ENCODE data around the gene KISS1R. TPM values are rescaled to one million over a fixed set of nuclear protein-coding genes. Genes with fewer than 3 reads are reported as not detected.

KISS1R gene
- total RNA-seq, 1 donor from 2014 or later = 6.1 TPM

DNA sequence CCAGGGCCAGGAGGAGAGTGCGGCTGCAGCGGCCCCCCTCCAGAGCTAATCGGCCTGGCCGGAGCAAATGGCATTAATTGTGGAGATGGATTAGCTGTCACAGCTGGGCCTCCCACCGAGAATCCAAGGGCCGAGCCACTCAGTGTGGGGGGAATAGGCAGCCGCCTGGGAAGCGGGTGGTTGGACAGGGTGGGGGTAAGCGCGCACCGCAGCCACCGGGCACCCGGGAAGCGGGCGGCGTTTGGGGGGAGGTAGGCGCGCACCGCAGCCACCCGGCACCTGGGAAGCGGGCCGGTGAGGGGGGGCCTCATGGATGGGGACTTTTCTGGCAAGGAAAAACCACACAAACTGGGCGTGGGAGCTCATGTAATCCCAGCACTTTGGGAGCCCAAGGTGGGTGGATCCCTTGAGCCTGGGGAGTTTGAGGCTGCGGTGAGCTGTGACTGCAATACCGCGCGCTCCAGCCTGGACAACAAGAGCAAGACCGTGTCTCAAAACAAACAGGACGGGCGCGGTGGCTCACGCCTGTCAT lies 13.8 kb upstream of the KISS1R start:
- DNase-seq (ENCODE audit: low spot score, unreplicated experiment) = peak; percentile 57
- TF ChIP-seq, protein P1, sequence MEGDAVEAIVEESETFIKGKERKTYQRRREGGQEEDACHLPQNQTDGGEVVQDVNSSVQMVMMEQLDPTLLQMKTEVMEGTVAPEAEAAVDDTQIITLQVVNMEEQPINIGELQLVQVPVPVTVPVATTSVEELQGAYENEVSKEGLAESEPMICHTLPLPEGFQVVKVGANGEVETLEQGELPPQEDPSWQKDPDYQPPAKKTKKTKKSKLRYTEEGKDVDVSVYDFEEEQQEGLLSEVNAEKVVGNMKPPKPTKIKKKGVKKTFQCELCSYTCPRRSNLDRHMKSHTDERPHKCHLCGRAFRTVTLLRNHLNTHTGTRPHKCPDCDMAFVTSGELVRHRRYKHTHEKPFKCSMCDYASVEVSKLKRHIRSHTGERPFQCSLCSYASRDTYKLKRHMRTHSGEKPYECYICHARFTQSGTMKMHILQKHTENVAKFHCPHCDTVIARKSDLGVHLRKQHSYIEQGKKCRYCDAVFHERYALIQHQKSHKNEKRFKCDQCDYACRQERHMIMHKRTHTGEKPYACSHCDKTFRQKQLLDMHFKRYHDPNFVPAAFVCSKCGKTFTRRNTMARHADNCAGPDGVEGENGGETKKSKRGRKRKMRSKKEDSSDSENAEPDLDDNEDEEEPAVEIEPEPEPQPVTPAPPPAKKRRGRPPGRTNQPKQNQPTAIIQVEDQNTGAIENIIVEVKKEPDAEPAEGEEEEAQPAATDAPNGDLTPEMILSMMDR (IDR thresholded peaks at IDR 0.05; ENCODE audit: unreplicated experiment) = no peak
- no peaks in the 10 kb centered on the region for H3K36me3 Mint-ChIP-seq (ENCODE audit: insufficient read depth)
- H3K27ac Mint-ChIP-seq = peak overlapping the region; percentile 64
- no peaks in the 10 kb centered on the region for H3K27me3 Mint-ChIP-seq
- no peaks in the 10 kb centered on the region for H3K9me3 Mint-ChIP-seq (ENCODE audit: low read depth)
- no peak overlapping the region for H3K4me3 Mint-ChIP-seq (ENCODE audit: low read depth)
- peaks cover 8% of the 10 kb centered on the region for H3K4me1 Mint-ChIP-seq (ENCODE audit: low read depth)

DNA sequence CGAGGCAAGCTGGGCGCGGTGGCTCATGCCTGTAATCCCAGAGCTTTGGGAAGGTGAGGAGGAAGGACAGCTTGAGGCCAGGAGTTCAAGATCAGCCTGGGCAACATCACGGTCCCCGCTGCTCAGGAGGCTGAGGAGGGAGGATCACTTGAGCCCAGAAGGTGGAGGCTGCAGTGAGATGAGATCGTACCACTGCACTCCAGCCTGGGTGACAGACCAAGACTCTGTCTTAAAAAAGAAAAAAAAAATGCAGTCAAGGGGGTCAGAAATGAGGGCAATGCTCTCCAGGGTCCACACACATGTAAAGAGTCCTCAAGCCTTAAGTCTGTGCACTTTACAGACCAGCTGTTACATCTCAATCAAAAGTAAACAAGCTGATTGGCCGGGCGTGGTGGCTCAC lies 12.6 kb upstream of the KISS1R start:
- peak overlapping the region; percentile 55 for H3K27ac Mint-ChIP-seq
- H3K4me3 Mint-ChIP-seq (ENCODE audit: low read depth) = no peak overlapping the region
- TF ChIP-seq, protein P1 (IDR thresholded peaks at IDR 0.05; ENCODE audit: unreplicated experiment) = no peak
- H3K9me3 Mint-ChIP-seq (ENCODE audit: low read depth) = no peaks in the 10 kb centered on the region
- H3K27me3 Mint-ChIP-seq = no peaks in the 10 kb centered on the region
- H3K4me1 Mint-ChIP-seq (ENCODE audit: low read depth) = peaks cover 14% of the 10 kb centered on the region
- H3K36me3 Mint-ChIP-seq (ENCODE audit: insufficient read depth) = no peaks in the 10 kb centered on the region
- DNase-seq (ENCODE audit: low spot score, unreplicated experiment) = no peak

DNA sequence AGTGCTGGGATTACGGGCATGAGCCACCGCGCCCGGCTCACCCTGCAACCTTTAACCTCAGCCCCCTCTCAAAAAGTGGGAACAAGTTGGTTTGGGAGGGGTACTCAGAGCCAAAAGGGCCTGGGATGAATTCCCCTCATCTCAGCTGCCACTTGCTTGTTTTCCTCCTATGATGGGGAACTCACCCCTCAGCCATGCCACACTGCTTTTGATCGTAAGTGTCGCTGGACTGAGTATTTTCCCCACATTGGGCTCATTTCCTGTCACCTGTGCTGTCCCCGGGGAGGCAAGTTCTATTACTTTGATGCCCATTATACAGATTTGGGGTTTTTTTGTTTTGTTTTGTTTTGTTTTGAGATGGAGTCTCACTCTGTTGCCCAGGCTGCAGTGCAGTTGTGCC lies 10.7 kb upstream of the KISS1R start:
- no peak overlapping the region for H3K4me3 Mint-ChIP-seq (ENCODE audit: low read depth)
- no peaks in the 10 kb centered on the region for H3K9me3 Mint-ChIP-seq (ENCODE audit: low read depth)
- H3K27ac Mint-ChIP-seq = no peak overlapping the region
- H3K36me3 Mint-ChIP-seq (ENCODE audit: insufficient read depth) = no peaks in the 10 kb centered on the region
- H3K27me3 Mint-ChIP-seq = no peaks in the 10 kb centered on the region
- peaks cover 14% of the 10 kb centered on the region for H3K4me1 Mint-ChIP-seq (ENCODE audit: low read depth)
- TF ChIP-seq, protein P1 (IDR thresholded peaks at IDR 0.05; ENCODE audit: unreplicated experiment) = no peak
- no peak for DNase-seq (ENCODE audit: low spot score, unreplicated experiment)

DNA sequence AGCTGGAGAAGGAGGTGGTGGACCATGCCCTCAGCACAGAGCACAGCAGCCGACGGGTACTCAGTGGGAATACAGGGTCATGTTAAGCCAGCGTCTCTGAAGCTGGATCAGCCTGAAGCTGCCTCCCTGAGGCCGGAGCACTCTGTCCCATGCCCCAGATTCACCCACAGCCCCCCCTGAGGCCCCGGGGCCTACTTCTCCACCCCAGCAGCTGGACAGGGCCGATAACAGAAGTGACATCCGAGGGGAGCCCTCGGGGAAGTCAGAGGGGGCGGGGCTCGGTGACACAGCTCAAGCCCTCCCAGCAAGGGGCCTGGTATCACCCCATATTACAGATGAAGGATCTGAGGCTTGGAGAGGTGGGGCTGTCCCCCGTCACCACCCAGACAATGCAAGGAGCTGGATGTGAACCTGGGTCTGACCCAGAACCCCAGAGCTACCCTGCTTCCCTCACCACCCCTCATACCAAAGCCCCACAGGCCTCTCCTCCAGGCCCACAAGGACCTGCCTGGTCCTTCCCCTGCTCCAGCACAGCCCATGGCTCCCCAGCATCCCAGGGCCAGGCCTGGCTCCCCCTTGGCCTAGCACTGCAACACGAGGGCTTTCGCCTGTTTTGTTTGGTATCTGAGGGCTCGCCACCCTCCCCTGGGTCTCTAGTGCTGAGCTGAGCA lies 9.8 kb upstream of the KISS1R start:
- no peak overlapping the region for H3K4me3 Mint-ChIP-seq (ENCODE audit: low read depth)
- no peak for DNase-seq (ENCODE audit: low spot score, unreplicated experiment)
- no peaks in the 10 kb centered on the region for H3K27me3 Mint-ChIP-seq

DNA sequence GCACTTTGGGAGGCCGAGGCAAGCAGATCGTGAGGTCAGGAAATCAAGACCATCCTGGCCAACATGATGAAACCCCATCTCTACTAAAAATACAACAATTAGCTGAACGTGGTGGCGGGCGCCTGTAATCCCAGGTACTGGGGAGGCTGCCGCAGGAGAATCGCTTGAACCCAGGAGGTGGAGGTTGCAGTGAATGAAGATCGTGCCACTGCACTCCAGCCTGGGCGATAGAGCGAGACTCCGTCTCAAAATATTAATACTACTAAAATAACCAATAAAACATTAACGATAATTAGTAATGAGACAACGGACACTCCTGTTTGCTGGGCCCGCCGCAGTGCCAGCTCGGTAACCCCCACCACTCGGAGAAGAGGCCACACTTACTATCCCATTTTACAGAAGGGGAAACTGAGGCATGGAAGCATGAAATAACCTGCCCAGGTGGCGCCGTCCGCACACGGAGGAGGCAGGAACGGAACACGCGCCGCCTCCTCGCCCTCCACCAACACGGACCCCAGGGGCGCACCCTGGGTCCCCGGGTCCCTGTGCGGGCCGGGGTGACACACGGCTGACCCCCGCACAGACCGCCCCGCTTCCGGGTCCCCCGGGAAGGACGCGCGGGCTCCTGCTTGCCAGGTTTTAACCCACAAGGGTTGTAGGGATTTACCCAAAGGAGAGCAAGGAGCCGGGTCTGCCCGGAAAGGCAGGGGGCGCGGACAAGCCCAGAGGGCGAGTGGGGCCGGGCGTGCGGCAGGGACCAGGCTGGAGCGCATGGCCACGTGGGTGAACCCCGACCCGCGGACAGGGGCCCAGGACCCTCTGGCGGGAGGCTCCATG lies 5.7 kb upstream of the KISS1R start:
- no peak for DNase-seq (ENCODE audit: low spot score, unreplicated experiment)
- Mint-ChIP-seq H3K9me3 (ENCODE audit: low read depth) (no peaks in the 10 kb centered on the region), H3K27me3 (peaks cover 4% of the 10 kb centered on the region), H3K27ac (no peak overlapping the region), H3K4me1 (ENCODE audit: low read depth) (peaks cover 6% of the 10 kb centered on the region), H3K36me3 (ENCODE audit: insufficient read depth) (no peaks in the 10 kb centered on the region), H3K4me3 (ENCODE audit: low read depth) (peak overlapping the region; percentile 70)
- TF ChIP-seq, protein P1 (IDR thresholded peaks at IDR 0.05; ENCODE audit: unreplicated experiment) = no peak

More for the DNA sequence above, 9.8 kb upstream of the KISS1R start:
- H3K4me1 Mint-ChIP-seq (ENCODE audit: low read depth) = peaks cover 14% of the 10 kb centered on the region
- no peaks in the 10 kb centered on the region for H3K9me3 Mint-ChIP-seq (ENCODE audit: low read depth)
- TF ChIP-seq, protein P1 (IDR thresholded peaks at IDR 0.05; ENCODE audit: unreplicated experiment) = no peak
- no peak overlapping the region for H3K27ac Mint-ChIP-seq
- no peaks in the 10 kb centered on the region for H3K36me3 Mint-ChIP-seq (ENCODE audit: insufficient read depth)

All from progenitor cell of endocrine pancreas (in vitro differentiated cells).